NCI-H2081 (cell line): ENCODE results near the gene FAM227A.
"Not testable (repeated sequence)": the region's sequence is repeated elsewhere in the genome, so short reads cannot be mapped to it uniquely, and the experiment has no call there.

Experiments used
- DNase-seq, 2 experiments: peaks; one replicate each; lab custom pipeline; 2025; lab: John Stamatoyannopoulos, UW

FAM227A gene

GRCh38 chr22:38611559-38611958 is 44.6 kb downstream of the FAM227A start:
- DNase-seq: no peak

GRCh38 chr22:38610234-38610633 is 46.0 kb downstream of the FAM227A start:
- DNase-seq: no peak

- no peak for DNase-seq
Measured at GRCh38 chr22:38608992-38609750, 47.0 kb downstream of the FAM227A start.

GRCh38 chr22:38607680-38608079 is 48.5 kb downstream of the FAM227A start:
- no peak for DNase-seq

- DNase-seq: no peak
Measured at GRCh38 chr22:38602166-38602565, 54.0 kb downstream of the FAM227A start.

GRCh38 chr22:38601221-38601764 is 54.9 kb downstream of the FAM227A start:
- DNase-seq: no peak

GRCh38 chr22:38599466-38599865 is 56.7 kb downstream of the FAM227A start:
- no peak for DNase-seq

GRCh38 chr22:38582923-38583322 is 73.3 kb downstream of the FAM227A start:
- DNase-seq: not testable (repeated sequence)

- DNase-seq: no peak
Measured at GRCh38 chr22:38578505-38578904, 77.7 kb downstream of the FAM227A start.

- DNase-seq: peak; percentile 12 to 19
Measured at GRCh38 chr22:38572065-38572464, 84.1 kb downstream of the FAM227A start.

GRCh38 chr22:38570779-38571364 is 85.3 kb downstream of the FAM227A start:
- DNase-seq: peak; percentile 4 to 22

- peak; percentile 61 to 90 for DNase-seq
Measured at GRCh38 chr22:38569972-38570778, 86.0 kb downstream of the FAM227A start, which contains the start of gene DMC1. Gene DMC1 (minus strand): TSS chr22:38570183. CDS start chr22:38568256, 1,927 bp downstream.

- no peak for DNase-seq
Measured at GRCh38 chr22:38569181-38569971, 86.8 kb downstream of the FAM227A start.

GRCh38 chr22:38567531-38568285 is 88.5 kb downstream of the FAM227A start:
- DNase-seq: no peak

- DNase-seq: no peak
Measured at GRCh38 chr22:38566726-38567504, 89.3 kb downstream of the FAM227A start.

- no peak for DNase-seq
Measured at GRCh38 chr22:38565441-38565840, 90.8 kb downstream of the FAM227A start.

GRCh38 chr22:38564669-38565068 is 91.5 kb downstream of the FAM227A start:
- DNase-seq: no peak

GRCh38 chr22:38554281-38554680 is 101.9 kb downstream of the FAM227A start:
- DNase-seq: no peak

- DNase-seq: no peak
Measured at GRCh38 chr22:38549101-38549894, 106.9 kb downstream of the FAM227A start.
